ENCODE results near the gene RAB7A.

- TF ChIP-seq CTCF (IDR thresholded peaks at IDR 0.05) (no peak), POLR2A (IDR thresholded peaks at IDR 0.05) (no peak)
Observed at GRCh38 chr3:128736601-128737000, 10.6 kb downstream of the RAB7A start.
